HG03378 (cell line): ENCODE data around the gene BTBD1.
A peak's percentile ranks its signal among the peaks of the same experiment; 100 is the strongest.

Source experiments
- ATAC-seq: cut with Tn5 transposase; IDR thresholded peaks from one replicate; pipeline ENCODE4 v1.9.1; 2021; ENCODE audit warnings: mild to moderate bottlenecking, moderate library complexity; ENCODE audit not compliant: unreplicated experiment

The BTBD1 gene

DNA sequence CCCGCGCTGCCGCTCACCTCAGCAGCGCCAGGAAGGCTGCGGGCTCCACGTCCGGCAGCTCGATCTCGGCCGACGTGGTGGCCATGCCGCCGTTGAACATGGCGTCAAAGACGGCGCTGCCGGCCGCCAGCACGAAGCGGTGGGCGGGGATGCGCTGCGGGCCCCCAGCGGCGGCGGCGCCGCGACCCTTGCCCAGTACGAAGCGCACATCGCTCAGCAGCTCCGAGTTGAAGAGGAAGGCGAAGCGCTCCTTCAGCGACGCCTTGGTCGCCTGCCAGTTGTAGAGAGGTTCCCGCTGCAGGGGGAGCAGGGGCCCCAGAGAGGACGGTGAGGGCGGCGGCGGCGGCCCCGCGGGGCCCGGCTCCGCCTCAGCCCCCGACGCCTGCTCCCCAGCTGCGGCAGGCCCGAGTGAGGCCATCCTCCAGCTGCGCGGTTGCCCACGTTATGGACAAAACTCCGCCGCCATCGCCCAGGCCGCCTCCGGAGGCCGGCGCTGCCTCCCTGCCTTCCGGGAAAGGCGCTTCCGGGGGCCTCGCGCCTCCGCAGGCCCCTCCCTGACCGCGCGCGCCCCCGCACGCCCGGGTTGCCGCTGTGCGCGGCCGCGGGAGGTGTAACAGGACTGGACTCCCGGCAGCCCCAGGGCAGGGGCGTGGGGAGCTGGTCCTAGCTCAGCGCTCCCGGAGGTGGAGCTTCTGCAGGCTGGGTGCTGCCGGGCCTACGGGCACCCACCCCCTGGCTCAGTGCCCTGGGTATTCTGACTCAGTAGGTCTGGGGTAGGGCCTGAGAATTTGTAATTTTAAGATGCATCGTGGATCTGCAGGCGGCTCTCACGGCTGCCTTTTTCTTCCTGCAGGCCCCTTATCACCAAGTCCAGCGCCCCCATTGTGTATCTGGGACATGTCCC is at the start of gene BTBD1:
Gene BTBD1 (minus strand): TSS at position 519 of the 904 bp plus-strand sequence. CDS start 101 bp downstream, at position 418.
- peak; percentile 66 for ATAC-seq

DNA sequence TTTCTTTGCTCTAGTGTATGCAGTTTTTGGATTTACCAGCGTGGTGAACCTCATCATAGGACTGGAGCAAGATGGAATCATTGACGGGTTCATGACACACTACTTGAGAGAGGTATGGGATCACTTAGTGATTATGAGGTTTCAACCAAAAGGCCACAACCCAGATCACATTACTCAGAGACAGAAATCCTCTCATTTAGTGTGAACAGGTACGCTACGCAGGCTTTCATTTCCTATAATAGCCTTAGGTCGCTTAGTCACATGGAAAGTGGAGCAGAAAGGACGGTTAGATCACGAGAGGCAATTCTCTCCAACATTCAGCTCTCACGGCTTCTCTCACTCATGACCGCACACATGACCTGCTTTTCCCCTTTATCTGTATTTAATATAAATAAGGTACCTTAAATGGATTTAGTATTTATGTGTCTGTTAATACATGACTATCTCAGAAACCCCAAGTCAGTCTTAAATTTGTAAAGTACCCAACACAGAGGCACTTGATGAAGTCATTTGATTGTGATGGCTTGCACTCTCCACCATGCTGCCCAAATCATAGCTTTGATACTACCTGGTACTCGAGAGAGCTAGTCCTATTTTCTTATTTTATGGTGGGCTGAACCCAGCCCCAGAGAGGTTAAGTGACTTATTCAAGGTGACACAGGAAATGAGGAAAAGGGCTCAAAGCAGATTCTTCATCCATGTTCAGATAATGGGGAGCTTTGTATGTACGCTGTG is 48.9 kb upstream of the BTBD1 start:
- peak; percentile 61 for ATAC-seq

DNA sequence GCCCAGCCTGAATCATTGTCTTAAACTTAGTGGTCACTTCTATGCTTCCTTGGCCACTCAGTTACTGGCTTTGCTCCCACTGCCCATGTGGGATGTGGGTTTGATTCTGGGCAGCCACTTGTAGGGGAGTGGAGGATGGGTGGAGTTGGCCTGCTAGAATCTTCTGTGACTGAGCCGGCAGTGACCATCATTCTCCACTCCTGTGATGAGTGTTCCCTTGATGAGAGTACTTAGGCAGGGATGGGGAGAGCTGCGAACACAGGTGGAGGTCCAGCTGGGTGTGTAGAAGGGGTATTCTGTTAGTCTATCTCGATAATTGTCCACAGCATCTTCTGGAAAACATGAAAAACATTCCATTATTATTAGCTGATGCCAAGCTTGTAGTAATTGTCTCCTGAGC is 48.4 kb upstream of the BTBD1 start:
- ATAC-seq, result no peak

DNA sequence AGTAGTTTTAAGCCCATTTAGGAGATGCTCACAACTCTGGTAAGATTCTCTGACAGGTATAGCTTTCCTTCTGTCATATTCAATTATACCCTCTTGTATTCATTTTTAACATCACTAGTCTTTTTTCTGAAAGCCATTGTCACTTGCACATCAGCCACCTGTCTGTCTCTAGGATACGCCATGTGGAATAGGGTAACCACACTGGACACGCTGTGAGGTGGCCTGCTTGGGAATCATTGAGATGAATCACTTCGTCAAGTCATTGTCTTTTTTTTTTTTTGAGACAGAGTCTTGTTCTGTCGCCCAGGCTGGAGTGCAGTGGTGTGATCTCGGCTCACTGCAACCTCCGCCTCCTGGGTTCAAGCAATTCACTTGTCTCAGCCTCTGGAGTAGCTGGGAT is 47.8 kb upstream of the BTBD1 start:
- ATAC-seq, result no peak

DNA sequence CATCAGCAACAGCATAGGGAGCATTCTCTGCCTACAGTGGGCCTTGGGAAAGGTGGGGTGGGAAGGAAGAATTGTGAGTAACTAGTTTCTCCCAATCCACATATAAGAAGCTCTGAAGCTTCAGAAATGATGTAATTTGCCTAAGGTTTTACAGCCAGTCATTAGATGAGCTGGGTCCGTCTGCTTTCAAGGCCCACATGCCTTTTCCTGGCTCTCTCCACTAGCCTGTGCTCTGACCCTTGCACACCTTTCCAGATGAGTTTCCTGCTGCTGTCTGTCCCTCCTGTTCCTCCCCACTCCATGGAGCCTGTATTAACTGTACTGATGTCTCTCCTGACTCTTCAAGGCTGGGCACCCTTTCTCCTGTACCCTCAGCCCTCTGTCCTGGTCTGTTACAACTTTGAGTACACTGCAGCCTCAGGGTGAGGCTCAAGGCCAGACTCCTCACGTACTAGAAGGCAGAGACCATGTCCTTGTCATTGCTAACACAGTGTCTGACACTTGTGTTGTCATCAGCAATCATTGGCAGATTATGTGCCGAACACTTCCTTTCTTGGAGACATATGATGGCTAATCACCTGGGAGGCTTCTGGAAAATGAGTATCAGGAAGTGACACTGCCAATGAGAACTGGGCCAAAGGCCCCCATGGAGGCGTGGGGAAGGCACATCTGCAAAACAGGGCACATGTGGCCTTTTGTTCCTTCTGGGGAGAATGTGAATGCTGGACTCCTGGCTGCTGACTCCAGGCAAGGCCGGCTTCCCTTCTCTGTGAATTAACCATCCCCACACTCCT is 47.0 kb upstream of the BTBD1 start:
- no peak for ATAC-seq

DNA sequence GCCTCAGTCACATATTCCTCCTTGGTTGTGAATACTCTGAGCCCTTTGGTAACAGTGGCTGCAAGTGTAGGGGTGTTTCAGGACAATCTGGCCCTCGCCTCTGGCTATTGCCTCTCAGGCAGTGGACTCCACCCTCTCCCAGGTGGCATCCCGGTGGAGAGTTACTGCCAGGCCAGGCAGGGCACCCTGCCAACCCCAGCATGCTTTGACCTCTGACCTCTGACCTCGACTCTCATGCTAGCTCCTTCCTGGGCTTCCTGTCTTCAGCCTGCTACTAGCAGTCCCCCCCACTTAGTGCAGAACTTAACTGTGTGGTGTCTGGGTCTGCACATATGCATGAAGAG is 45.9 kb upstream of the BTBD1 start:
- no peak for ATAC-seq

DNA sequence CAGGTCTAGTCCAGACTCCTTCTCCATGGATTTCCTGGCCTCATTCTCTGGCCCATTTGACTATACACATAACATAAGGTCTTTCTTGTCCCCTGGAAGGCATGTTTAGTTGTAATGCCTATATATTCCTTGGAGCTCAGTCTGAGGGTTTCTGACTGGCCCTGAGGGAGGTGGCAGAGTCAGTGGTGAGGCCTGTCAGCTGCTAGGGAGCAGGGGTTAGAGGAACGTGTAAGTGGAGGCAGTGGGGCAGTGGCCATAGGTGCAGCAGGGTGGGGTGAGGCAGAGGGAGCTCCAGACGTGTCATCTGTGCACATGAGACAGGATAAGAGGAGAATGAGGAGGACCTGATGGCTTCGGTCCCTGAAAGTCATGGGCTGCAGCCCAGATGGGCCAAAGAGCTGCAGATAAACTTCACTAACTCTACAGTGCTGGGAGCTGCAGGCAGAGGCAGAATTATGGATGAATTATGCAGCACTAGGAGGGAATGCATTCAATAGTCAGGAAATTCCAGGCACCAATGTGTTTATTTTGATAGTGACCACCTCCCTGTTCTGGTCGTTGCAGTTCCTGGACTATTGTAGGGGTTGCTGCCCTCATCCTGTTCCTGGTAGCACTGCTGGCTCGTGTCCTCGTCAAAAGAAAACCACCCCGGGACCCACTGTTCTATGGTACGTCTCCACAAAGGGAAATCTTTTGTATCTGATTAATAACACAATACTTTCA is 45.3 kb upstream of the BTBD1 start:
- ATAC-seq, result no peak

DNA sequence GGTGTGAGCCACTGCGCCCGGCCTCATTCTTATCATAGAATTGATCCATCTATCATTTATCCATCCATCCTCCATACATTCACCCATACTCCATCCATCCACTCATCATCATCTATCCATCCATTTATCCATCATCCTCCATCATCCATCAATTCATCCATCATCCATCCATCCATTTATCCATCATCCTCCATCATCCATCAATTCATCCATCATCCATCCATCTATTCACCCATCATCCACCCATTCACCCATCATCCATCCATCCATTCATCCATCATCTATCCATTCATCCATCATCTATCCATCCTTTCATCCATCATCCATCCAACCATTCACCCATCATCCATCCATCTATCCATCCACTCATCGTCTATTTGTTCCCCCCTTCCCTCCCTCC is 44.1 kb upstream of the BTBD1 start:
- no peak for ATAC-seq

DNA sequence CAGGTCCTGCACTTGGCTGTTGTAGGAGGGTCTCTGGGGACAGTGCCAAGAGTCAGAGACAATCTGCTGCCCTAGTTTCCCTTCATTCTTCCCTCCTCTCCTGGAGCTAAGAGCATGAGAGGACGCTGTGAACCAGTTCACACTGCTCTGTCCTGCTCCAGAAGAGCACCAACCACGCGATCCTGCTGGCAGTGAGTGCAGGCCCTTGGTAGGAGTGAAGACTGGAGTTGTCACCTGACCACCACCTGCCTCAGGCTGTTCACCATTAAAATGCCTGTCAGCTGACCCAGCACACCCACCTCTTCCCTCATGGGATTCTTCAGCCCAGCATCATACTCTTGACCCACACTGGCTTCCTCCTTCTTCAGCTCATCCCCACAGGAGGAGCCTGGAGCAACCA is 43.3 kb upstream of the BTBD1 start:
- no peak for ATAC-seq

DNA sequence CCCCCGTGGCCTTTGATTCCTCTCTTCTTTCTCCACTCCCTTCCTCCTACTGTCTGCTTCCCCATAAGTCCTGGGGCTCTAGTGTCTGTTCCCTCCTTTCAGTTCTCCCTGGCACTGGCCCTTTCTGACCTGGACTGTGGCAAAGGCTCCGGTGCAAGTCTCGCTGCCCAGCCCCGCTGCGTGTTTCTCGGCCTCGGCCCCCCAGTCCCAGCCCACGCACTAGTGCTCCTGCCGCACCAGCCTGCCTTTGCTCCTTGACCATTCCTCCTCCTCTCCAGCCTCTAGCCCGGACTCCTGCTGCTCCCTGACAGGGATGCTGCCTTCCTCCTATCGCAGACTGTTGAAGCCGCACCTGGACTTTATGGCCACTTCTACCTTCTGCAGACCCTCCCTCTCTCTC is 42.5 kb upstream of the BTBD1 start:
- no peak for ATAC-seq

DNA sequence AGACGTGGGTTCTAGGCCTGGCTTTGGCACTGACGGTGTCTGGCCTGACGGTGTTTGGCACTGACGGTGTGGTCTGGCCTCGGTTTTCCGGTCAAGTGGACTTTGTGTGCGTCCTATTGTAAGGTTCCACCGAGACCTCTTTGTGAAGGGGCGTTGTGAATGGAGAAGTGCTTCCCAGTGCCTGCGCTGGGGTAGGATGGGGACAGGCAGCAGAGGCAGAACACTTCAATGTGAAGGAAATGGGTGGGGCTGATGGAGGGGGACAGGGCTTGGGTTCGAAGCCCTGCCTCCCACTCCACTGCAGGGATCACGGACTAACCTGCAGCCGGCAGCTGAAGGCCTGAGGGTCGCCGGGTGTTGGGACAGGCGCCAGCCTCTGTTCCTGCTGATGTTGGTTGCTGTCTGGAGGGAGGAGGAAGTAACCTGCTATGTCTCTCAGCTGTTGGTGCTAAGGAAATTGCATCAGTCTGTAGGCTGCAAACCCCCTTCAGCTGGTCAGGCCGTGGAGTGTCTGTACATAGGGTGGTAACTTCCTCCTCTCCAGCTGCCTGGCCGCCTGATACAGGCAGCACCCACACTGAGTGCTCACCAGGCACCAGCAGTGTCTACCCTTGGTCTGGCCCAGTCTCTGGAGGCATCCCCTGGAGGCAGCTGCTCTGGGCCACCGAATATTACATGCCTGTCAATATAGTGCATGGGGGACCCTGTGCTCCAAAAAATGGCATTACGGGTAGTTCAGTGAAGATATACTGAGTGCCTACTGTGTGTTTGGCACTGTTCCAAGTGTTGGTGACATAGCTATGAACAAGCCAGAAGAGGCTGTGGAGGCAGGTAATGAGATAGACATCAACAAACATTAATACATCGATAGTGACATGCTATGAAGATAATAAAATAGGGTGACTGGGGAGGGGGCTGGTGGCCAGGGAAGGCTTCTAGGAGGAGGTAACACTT is 41.5 kb upstream of the BTBD1 start:
- peak; percentile 51 for ATAC-seq

DNA sequence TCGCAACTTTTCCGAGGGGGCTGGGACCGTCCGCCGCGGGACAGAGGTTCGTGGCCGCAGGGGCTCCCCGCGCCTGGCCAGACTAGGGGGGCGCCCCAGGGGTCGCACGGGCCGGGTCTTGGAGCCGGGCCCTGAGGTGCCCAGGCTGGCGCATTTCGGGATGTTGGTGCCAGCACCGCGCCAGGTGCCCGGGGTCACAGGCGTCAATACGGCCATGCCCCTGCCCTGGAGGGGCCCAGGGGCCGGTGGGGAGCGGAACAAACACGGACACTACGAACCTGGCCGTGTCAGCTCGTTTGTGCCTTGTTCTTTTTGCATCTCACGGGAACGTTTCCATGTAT is 40.8 kb upstream of the BTBD1 start:
- ATAC-seq, result no peak

DNA sequence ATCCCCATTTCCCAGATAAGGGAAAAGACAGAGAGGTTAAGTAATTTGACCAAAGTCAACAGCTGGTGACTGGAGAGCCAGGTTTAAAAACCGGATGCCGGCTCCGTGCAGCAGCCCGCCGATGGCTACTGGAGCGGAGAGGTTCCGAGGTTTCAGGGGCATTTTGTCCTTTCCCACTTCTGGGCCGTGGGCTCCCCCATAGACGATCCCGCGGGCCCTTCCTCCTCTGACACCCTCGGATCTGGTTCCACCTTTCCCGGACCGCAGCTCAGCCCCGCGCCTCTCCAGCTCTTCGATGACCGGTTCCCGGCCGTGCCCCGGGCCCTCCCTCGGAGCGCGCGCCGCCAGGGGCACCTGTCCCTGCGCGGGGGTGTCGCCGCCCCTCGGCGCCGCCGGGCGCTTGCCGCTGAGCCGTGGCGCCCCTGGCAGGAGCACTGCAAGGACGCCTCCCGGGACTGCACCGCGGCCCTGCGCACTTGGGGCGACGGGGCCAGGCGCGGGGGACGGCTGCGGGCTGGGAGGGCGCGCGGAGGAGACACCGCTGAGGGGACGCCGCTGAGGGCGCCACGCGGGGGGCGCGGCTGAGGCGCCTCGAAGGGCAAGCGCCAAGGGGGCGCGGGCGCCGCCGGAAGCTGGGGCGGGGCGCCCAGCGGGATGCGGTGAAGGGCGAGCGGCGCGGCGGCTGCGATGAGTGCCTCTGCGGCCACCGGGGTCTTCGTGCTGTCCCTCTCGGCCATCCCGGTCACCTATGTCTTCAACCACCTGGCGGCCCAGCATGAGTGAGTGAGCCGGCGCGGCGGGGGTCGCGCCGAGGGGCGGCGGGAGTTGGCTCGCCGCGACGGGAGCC is 40.2 kb upstream of the BTBD1 start, which contains the start of gene TM6SF1:
Gene TM6SF1 (plus strand): TSS at position 652 of the 847 bp plus-strand sequence. CDS start 36 bp downstream, at position 688.
- no peak for ATAC-seq

DNA sequence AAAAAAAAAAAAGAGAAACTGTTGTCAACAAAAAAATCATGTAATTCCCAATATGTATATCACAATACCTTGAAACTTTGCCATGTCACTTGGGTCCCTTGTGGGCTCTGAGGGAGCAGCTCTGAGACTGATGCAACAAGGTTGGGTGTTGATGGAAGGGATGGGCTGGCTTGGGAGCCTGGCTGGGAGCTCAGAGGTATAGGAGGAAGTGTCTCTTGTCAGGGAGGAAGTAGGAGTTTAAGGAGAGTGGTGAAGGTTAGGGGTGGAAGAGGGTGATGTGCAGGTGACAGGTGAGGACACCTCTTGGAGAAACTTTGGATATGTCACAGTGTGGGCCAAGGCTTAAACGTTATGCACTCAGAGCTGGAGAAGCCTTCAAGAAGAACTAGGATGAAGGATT is 38.4 kb upstream of the BTBD1 start:
- ATAC-seq, result no peak

DNA sequence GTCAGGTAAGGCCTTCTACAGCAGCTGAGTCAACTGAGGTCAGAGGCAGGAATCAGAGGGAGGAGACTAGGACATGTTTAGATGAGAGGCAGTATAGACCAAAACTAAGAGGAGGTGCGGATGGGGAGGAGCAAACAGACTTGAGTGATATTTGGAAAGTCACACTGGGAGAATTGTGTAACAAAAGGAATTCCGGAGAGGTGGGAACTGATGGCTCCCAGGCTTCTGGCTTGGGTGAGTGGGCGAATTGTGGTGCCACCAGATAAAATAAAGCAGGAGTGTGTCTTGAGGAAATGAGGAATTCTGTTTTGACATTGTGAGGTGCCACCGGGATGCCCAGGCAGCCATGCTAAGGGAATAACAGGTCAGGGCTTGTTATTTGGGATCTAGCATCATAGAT is 37.1 kb upstream of the BTBD1 start:
- no peak for ATAC-seq

DNA sequence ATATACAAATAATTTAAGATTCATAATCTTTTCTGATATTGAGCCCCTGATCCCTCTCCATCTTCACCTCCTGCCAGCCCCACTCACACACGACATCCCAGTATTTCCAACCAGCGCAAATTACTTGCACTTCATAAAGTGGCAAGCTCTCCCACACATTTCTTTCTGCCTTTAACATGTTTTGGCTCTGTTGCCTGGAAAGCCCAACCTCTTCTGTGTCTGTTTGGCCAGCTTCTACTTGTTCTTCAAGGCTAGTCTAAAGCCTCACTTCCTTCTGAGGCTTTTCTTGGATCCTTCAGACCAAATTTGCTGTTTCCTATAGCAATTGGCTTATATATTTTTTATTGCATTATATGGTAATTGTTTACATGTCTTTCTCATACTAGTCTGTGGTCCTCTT is 35.3 kb upstream of the BTBD1 start:
- no peak for ATAC-seq

DNA sequence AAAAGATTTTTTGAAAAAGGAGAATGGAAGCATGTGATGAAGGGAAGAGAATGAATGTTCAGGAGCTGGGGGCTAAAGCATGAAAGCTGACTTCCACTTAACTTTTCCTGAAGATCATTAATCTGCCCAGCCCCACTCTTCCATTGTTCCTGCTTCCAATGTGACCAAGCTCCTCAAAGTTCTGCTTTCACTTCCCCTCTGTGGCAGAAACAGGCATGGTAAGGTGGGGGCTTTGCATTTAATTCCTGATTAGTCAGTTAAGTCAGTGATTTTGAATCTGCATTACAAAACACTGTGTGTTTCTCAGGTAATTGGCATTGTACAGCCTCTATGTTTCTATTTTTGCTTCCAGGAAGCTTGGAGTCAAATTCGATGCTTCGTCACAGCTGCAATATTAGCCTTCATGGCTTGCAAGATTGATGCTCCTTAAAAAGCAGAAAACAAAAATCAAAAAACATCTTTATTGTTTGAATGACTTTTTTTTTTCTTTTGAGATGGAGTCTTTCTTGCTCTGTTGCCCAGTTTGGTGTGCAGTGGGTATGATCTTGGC is 33.1 kb upstream of the BTBD1 start:
- no peak for ATAC-seq

DNA sequence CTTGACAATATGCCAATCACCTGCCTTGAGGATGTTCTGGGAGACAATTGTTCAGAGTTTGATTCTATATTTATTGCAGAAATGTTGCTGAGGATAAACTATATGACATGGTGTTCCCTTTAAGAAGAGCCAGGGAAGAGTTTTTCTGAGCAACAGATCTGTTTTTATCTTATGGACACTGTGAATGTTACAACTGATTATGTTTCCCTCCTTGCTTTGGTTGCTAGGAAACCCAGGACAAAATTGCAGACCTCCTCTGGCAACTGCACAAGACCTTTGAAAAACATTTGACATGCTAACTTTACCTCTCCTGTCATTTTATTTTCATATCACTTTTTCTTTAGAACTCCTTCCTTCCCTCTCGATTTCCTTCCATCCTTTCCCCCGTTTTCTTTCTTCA is 32.2 kb upstream of the BTBD1 start:
- ATAC-seq, result no peak

DNA sequence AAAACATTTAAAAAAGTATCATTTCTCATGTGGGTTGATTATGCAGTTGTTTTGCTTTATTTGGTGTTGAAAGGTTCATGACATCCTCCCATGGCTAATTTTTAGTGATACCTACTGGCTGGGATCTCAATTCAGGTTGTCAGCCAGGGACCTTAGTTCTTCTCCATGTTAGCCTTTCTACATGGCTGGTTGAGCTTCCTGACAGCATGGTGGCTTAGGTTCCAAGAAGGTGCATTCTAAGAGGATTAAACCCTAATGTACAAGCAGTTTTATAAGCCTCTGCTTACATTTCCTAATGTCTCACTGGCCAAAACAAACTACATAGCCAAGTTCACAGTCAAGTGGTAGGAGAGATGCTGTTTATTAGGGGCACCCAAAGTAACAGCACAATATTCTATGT is 31.0 kb upstream of the BTBD1 start:
- no peak for ATAC-seq
